ENCODE measurements around the gene PRKAG1. TPM values are rescaled to one million over a fixed set of nuclear protein-coding genes. Genes with fewer than 3 reads are reported as not detected.
A peak's percentile ranks its signal among the peaks of the same experiment; 100 is the strongest.

The PRKAG1 gene
- total RNA-seq, 1 donor from 2014 or later: 47.1 TPM

DNA sequence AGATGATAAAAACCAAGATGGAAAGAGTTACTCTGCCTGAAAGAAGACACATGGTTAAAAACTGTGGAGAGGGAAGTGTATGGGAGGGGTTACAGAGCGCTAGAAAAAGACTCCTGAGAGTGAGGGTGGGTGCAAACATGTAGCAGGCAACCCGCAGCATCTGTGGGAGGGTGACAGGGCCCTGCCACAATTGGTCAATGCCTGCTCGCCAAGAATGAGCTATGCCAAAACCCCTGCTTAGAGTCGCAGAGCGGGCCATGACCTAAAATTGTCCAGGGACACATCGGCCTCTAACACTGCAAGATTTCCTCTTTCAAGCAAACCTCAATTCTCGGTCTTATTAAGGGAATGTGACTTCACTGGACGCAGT lies 700 bp downstream of the PRKAG1 start:
- Histone ChIP-seq H3K4me2 (ENCODE audit: low read length) (peak overlapping the region; percentile 91), H4K20me1 (ENCODE audit: insufficient read depth, low read length) (peaks cover 19% of the 10 kb centered on the region), H3K4me1 (ENCODE audit: insufficient read depth, low read length) (peaks cover 13% of the 10 kb centered on the region), H3K79me2 (ENCODE audit: insufficient read depth, low read length) (peaks cover 32% of the 10 kb centered on the region), H3K9ac (ENCODE audit: low read length) (peak overlapping the region; percentile 98), H3K36me3 (ENCODE audit: insufficient read depth, low read length) (peaks cover 12% of the 10 kb centered on the region), H3K9me3 (ENCODE audit: insufficient read depth, low read depth, low read length) (no peaks in the 10 kb centered on the region), H3K4me3 (ENCODE audit: insufficient read depth, low read depth, low read length) (peak overlapping the region; percentile 98), H3K27ac (ENCODE audit: low read depth, low read length) (peak overlapping the region; percentile 96), H2AFZ (ENCODE audit: low read depth, low read length) (peak overlapping the region; percentile 65), H3K27me3 (ENCODE audit: insufficient read depth, low read length) (no peaks in the 10 kb centered on the region)
- Mint-ChIP-seq H3K36me3 (ENCODE audit: low read depth, unreplicated experiment) (peaks cover 7% of the 10 kb centered on the region), H3K9me3 (ENCODE audit: unreplicated experiment) (no peaks in the 10 kb centered on the region), H3K4me3 (ENCODE audit: unreplicated experiment) (peak overlapping the region; percentile 94), H3K27ac (ENCODE audit: unreplicated experiment) (peak overlapping the region; percentile 98), H3K27me3 (ENCODE audit: low read depth, unreplicated experiment) (no peaks in the 10 kb centered on the region), H3K4me1 (ENCODE audit: low read depth, unreplicated experiment) (peaks cover 19% of the 10 kb centered on the region)
- TF ChIP-seq EZH2 (IDR thresholded peaks at IDR 0.05; ENCODE audit: insufficient read depth, low read length): no peak
- TF ChIP-seq, protein P1, sequence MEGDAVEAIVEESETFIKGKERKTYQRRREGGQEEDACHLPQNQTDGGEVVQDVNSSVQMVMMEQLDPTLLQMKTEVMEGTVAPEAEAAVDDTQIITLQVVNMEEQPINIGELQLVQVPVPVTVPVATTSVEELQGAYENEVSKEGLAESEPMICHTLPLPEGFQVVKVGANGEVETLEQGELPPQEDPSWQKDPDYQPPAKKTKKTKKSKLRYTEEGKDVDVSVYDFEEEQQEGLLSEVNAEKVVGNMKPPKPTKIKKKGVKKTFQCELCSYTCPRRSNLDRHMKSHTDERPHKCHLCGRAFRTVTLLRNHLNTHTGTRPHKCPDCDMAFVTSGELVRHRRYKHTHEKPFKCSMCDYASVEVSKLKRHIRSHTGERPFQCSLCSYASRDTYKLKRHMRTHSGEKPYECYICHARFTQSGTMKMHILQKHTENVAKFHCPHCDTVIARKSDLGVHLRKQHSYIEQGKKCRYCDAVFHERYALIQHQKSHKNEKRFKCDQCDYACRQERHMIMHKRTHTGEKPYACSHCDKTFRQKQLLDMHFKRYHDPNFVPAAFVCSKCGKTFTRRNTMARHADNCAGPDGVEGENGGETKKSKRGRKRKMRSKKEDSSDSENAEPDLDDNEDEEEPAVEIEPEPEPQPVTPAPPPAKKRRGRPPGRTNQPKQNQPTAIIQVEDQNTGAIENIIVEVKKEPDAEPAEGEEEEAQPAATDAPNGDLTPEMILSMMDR (IDR thresholded peaks at IDR 0.05; ENCODE audit: insufficient read depth, low read depth, low read length): no peak
- DNase-seq (ENCODE audit: low read depth) (peak; percentile 48), FAIRE-seq (no peak)

DNA sequence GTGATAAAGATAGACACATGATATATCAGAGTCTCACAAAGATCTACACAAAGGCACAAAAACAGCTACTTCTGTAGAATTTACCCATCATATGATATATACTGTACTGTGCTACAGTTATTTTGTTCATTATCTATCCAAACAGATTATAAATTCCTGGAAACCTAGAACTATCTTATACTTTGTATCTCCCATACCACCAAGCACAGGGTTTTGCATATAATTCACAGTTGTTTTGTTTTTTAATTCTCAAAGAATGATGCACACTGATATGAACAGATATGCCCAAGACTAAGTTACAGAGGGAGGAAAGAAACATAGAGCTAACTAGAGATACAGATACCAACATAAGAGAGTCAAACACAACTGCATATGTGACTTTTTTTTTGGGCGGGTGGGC lies 3.4 kb downstream of the PRKAG1 start:
- Histone ChIP-seq H3K4me2 (ENCODE audit: low read length) (no peak overlapping the region), H3K9me3 (ENCODE audit: insufficient read depth, low read depth, low read length) (no peaks in the 10 kb centered on the region), H3K36me3 (ENCODE audit: insufficient read depth, low read length) (peaks cover 21% of the 10 kb centered on the region), H2AFZ (ENCODE audit: low read depth, low read length) (no peak overlapping the region), H3K4me1 (ENCODE audit: insufficient read depth, low read length) (peaks cover 13% of the 10 kb centered on the region), H3K9ac (ENCODE audit: low read length) (no peak overlapping the region), H3K4me3 (ENCODE audit: insufficient read depth, low read depth, low read length) (no peak overlapping the region), H3K27ac (ENCODE audit: low read depth, low read length) (no peak overlapping the region), H4K20me1 (ENCODE audit: insufficient read depth, low read length) (peaks cover 19% of the 10 kb centered on the region), H3K27me3 (ENCODE audit: insufficient read depth, low read length) (no peaks in the 10 kb centered on the region), H3K79me2 (ENCODE audit: insufficient read depth, low read length) (peaks cover 32% of the 10 kb centered on the region)
- no peak for FAIRE-seq
- H3K27ac Mint-ChIP-seq (ENCODE audit: unreplicated experiment): no peak overlapping the region
- no peak overlapping the region for H3K4me3 Mint-ChIP-seq (ENCODE audit: unreplicated experiment)
- TF ChIP-seq EZH2 (IDR thresholded peaks at IDR 0.05; ENCODE audit: insufficient read depth, low read length): no peak
- TF ChIP-seq, protein P1 (IDR thresholded peaks at IDR 0.05; ENCODE audit: insufficient read depth, low read depth, low read length): no peak
- H3K9me3 Mint-ChIP-seq (ENCODE audit: unreplicated experiment): no peaks in the 10 kb centered on the region
- peaks cover 10% of the 10 kb centered on the region for H3K36me3 Mint-ChIP-seq (ENCODE audit: low read depth, unreplicated experiment)
- H3K4me1 Mint-ChIP-seq (ENCODE audit: low read depth, unreplicated experiment): peaks cover 21% of the 10 kb centered on the region
- DNase-seq (ENCODE audit: low read depth): no peak
- no peaks in the 10 kb centered on the region for H3K27me3 Mint-ChIP-seq (ENCODE audit: low read depth, unreplicated experiment)

DNA sequence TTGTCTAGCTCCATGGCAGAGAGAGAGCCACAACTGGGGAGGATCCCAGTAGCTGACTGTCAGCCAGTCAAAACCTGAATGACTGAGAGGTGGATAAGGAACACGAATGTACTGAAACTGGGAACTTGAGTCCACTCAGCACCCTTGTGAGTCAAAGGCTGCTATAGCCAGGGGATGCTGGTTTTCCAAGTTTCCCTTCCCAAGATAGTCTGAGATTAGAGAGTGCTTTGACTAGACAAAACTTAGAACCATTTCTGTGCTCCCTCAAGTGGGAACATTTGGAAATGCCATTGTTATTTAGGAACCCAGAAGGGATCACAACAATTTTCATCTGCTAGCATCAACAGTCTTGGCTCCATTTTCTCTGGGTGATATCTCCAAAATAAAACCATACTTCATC lies 4.0 kb downstream of the PRKAG1 start:
- H3K4me3 Mint-ChIP-seq (ENCODE audit: unreplicated experiment): no peak overlapping the region
- Histone ChIP-seq H3K27me3 (ENCODE audit: insufficient read depth, low read length) (no peaks in the 10 kb centered on the region), H3K4me3 (ENCODE audit: insufficient read depth, low read depth, low read length) (no peak overlapping the region), H3K27ac (ENCODE audit: low read depth, low read length) (no peak overlapping the region), H3K4me1 (ENCODE audit: insufficient read depth, low read length) (peaks cover 13% of the 10 kb centered on the region), H3K9me3 (ENCODE audit: insufficient read depth, low read depth, low read length) (no peaks in the 10 kb centered on the region), H3K36me3 (ENCODE audit: insufficient read depth, low read length) (peaks cover 24% of the 10 kb centered on the region), H3K79me2 (ENCODE audit: insufficient read depth, low read length) (peaks cover 32% of the 10 kb centered on the region), H2AFZ (ENCODE audit: low read depth, low read length) (no peak overlapping the region), H4K20me1 (ENCODE audit: insufficient read depth, low read length) (peaks cover 19% of the 10 kb centered on the region), H3K4me2 (ENCODE audit: low read length) (no peak overlapping the region), H3K9ac (ENCODE audit: low read length) (no peak overlapping the region)
- no peaks in the 10 kb centered on the region for H3K9me3 Mint-ChIP-seq (ENCODE audit: unreplicated experiment)
- H3K4me1 Mint-ChIP-seq (ENCODE audit: low read depth, unreplicated experiment): peaks cover 21% of the 10 kb centered on the region
- H3K27ac Mint-ChIP-seq (ENCODE audit: unreplicated experiment): no peak overlapping the region
- DNase-seq (ENCODE audit: low read depth): no peak
- H3K27me3 Mint-ChIP-seq (ENCODE audit: low read depth, unreplicated experiment): no peaks in the 10 kb centered on the region
- peaks cover 10% of the 10 kb centered on the region for H3K36me3 Mint-ChIP-seq (ENCODE audit: low read depth, unreplicated experiment)
- FAIRE-seq: no peak
- no peak for TF ChIP-seq EZH2 (IDR thresholded peaks at IDR 0.05; ENCODE audit: insufficient read depth, low read length)
- TF ChIP-seq, protein P1 (IDR thresholded peaks at IDR 0.05; ENCODE audit: insufficient read depth, low read depth, low read length): peak; percentile 22

Measured in astrocyte (in vitro differentiated cells and primary cell).